ENCODE results near the gene PLA2G4A.
"Not testable (repeated sequence)": the region's sequence is repeated elsewhere in the genome, so short reads cannot be mapped to it uniquely, and the experiment has no call there.

PLA2G4A gene

GRCh38 chr1:186922814-186923213 lies 94.1 kb downstream of the PLA2G4A start:
- DNase-seq (ENCODE audit: low read depth): not testable (repeated sequence)

- DNase-seq (ENCODE audit: low read depth): no peak
These were observed 94.7 kb downstream of the PLA2G4A start for GRCh38 chr1:186923486-186923885.

- DNase-seq (ENCODE audit: low read depth): no peak
These were observed 97.3 kb downstream of the PLA2G4A start for GRCh38 chr1:186925881-186926669.

- DNase-seq (ENCODE audit: low read depth): no peak
These were observed 99.1 kb downstream of the PLA2G4A start for GRCh38 chr1:186927884-186928283.

GRCh38 chr1:186930238-186930637 lies 101.5 kb downstream of the PLA2G4A start:
- no peak for DNase-seq (ENCODE audit: low read depth)

- DNase-seq (ENCODE audit: low read depth): no peak
These were observed 108.4 kb downstream of the PLA2G4A start for GRCh38 chr1:186937016-186937670.

GRCh38 chr1:186943891-186944686 lies 115.3 kb downstream of the PLA2G4A start:
- no peak for DNase-seq (ENCODE audit: low read depth)

GRCh38 chr1:186945146-186945545 lies 116.4 kb downstream of the PLA2G4A start:
- no peak for DNase-seq (ENCODE audit: low read depth)

GRCh38 chr1:186948535-186948934 lies 119.8 kb downstream of the PLA2G4A start:
- DNase-seq (ENCODE audit: low read depth): no peak

- DNase-seq (ENCODE audit: low read depth): no peak
These were observed 120.4 kb downstream of the PLA2G4A start for GRCh38 chr1:186949173-186949572.

- no peak for DNase-seq (ENCODE audit: low read depth)
These were observed 121.8 kb downstream of the PLA2G4A start for GRCh38 chr1:186950547-186950946.

GRCh38 chr1:186953876-186954275 lies 125.1 kb downstream of the PLA2G4A start:
- no peak for DNase-seq (ENCODE audit: low read depth)

GRCh38 chr1:186957314-186957713 lies 128.6 kb downstream of the PLA2G4A start:
- no peak for DNase-seq (ENCODE audit: low read depth)

- DNase-seq (ENCODE audit: low read depth): no peak
These were observed 129.8 kb downstream of the PLA2G4A start for GRCh38 chr1:186958520-186958919.

- no peak for DNase-seq (ENCODE audit: low read depth)
These were observed 132.1 kb downstream of the PLA2G4A start for GRCh38 chr1:186960861-186961260.

GRCh38 chr1:186965847-186966246 lies 137.1 kb downstream of the PLA2G4A start:
- DNase-seq (ENCODE audit: low read depth): no peak

GRCh38 chr1:186966456-186966855 lies 137.7 kb downstream of the PLA2G4A start:
- no peak for DNase-seq (ENCODE audit: low read depth)

GRCh38 chr1:186967656-186968394 lies 139.1 kb downstream of the PLA2G4A start:
- no peak for DNase-seq (ENCODE audit: low read depth)

GRCh38 chr1:186974774-186975181 lies 146.0 kb downstream of the PLA2G4A start:
- no peak for DNase-seq (ENCODE audit: low read depth)

- DNase-seq (ENCODE audit: low read depth): no peak
These were observed 146.5 kb downstream of the PLA2G4A start for GRCh38 chr1:186975220-186975619.

- DNase-seq (ENCODE audit: low read depth): no peak
These were observed 148.0 kb downstream of the PLA2G4A start for GRCh38 chr1:186976700-186977099.

Data from T follicular helper cell (primary cell).